H9 (cell line): ENCODE data around the gene KBTBD12. TPM values are rescaled to one million over a fixed set of nuclear protein-coding genes. Genes with fewer than 3 reads are reported as not detected.

Experiments
- DNase-seq: peaks from one replicate; pipeline ENCODE4 v3.0.0-alpha.2; 2017
- H2AFZ ChIP-seq: one replicate; pipeline ENCODE4 v1.6.1; 2013; ENCODE audit warnings: mild to moderate bottlenecking, low read length, control low read depth, moderate library complexity
- H2AK5ac ChIP-seq: 2 replicates; pipeline ENCODE4 v1.6.1; 2013; ENCODE audit warnings: low read length, control low read depth, mixed read lengths; ENCODE audit not compliant: insufficient read length
- H2BK120ac ChIP-seq: one replicate; pipeline ENCODE4 v1.6.1; 2013; ENCODE audit warnings: low read depth, mild to moderate bottlenecking, low read length, control low read depth, inconsistent platforms; ENCODE audit not compliant: poor library complexity, severe bottlenecking
- H2BK12ac ChIP-seq: 2 replicates; pipeline ENCODE4 v1.6.1; 2013; ENCODE audit warnings: low read length, control low read depth, mixed read lengths, low read depth; ENCODE audit not compliant: insufficient read length
- H2BK15ac ChIP-seq: 2 replicates; pipeline ENCODE4 v1.6.1; 2013; ENCODE audit warnings: low read depth, low read length, control low read depth
- H2BK20ac ChIP-seq: one replicate; pipeline ENCODE4 v1.6.1; 2013; ENCODE audit warnings: low read depth, mild to moderate bottlenecking, low read length, control low read depth, inconsistent platforms; ENCODE audit not compliant: poor library complexity, severe bottlenecking
- H2BK5ac ChIP-seq: 2 replicates; pipeline ENCODE4 v1.6.1; 2013; ENCODE audit warnings: low read length, control low read depth, mixed read lengths; ENCODE audit not compliant: insufficient read length
- H3K14ac ChIP-seq: 2 replicates; pipeline ENCODE4 v1.6.1; 2013; ENCODE audit warnings: low read length, control low read depth; ENCODE audit not compliant: insufficient read depth
- H3K18ac ChIP-seq: 2 replicates; pipeline ENCODE4 v1.6.1; 2013; ENCODE audit warnings: low read depth, mild to moderate bottlenecking, mixed read lengths, low read length, control low read depth; ENCODE audit not compliant: insufficient read length
- H3K23ac ChIP-seq: 2 replicates; pipeline ENCODE4 v1.6.1; 2013; ENCODE audit warnings: low read length, control low read depth, mixed read lengths, low read depth; ENCODE audit not compliant: insufficient read length
- H3K23me2 ChIP-seq: 2 replicates; pipeline ENCODE4 v1.6.1; 2013; ENCODE audit warnings: low read depth, mild to moderate bottlenecking, mixed read lengths, low read length, control low read depth; ENCODE audit not compliant: insufficient read length, poor library complexity, severe bottlenecking
- H3K27ac ChIP-seq: 2 replicates; pipeline ENCODE4 v1.5.1; 2013; ENCODE audit warnings: low read length, control low read depth, mixed read lengths, low read depth; ENCODE audit not compliant: insufficient read length
- H3K27me3 ChIP-seq: 2 replicates; pipeline ENCODE4 v1.6.1; 2013; ENCODE audit warnings: low read length, control low read depth, inconsistent platforms; ENCODE audit not compliant: insufficient read depth
- H3K4ac ChIP-seq: 2 replicates; pipeline ENCODE4 v1.6.1; 2013; ENCODE audit warnings: low read depth, mild to moderate bottlenecking, control low read depth, inconsistent platforms, low read length, moderate library complexity
- H3K4me1 ChIP-seq: 2 replicates; pipeline ENCODE4 v1.6.1; 2013; ENCODE audit warnings: low read length, control low read depth, inconsistent platforms; ENCODE audit not compliant: insufficient read depth
- H3K4me2 ChIP-seq: 2 replicates; pipeline ENCODE4 v1.6.1; 2013; ENCODE audit warnings: low read length, control low read depth, mixed read lengths; ENCODE audit not compliant: insufficient read length, insufficient read depth
- H3K56ac ChIP-seq: 2 replicates; pipeline ENCODE4 v1.6.1; 2013; ENCODE audit warnings: low read depth, mild to moderate bottlenecking, mixed read lengths, low read length, control low read depth; ENCODE audit not compliant: insufficient read length
- H3K79me1 ChIP-seq: 2 replicates; pipeline ENCODE4 v1.6.1; 2013; ENCODE audit warnings: low read depth, mild to moderate bottlenecking, moderate library complexity, low read length, control low read depth, inconsistent platforms; ENCODE audit not compliant: insufficient read depth, poor library complexity, severe bottlenecking
- H3K79me2 ChIP-seq: 2 replicates; pipeline ENCODE4 v1.6.1; 2013; ENCODE audit warnings: low read length, control low read depth, inconsistent platforms; ENCODE audit not compliant: insufficient read depth
- H3K9ac ChIP-seq: 2 replicates; pipeline ENCODE4 v1.6.1; 2013; ENCODE audit warnings: low read length, control low read depth, mixed read lengths; ENCODE audit not compliant: insufficient read length; ENCODE audit errors: extremely low read depth
- H3K9me3 ChIP-seq: one replicate; pipeline ENCODE4 v1.6.1; 2013; ENCODE audit warnings: low read depth, low read length, inconsistent platforms; ENCODE audit not compliant: control insufficient read depth
- H3T11ph ChIP-seq: one replicate; pipeline ENCODE4 v1.6.1; 2013; ENCODE audit warnings: mild to moderate bottlenecking, low read length, control low read depth, inconsistent platforms
- H4K20me1 ChIP-seq: one replicate; pipeline ENCODE4 v1.6.1; 2013; ENCODE audit not compliant: control insufficient read depth, insufficient read length, insufficient read depth
- H4K5ac ChIP-seq: 2 replicates; pipeline ENCODE4 v1.6.1; 2013; ENCODE audit warnings: low read depth, mild to moderate bottlenecking, mixed read lengths, low read length, control low read depth; ENCODE audit not compliant: insufficient read length
- H4K8ac ChIP-seq: replicated peaks from 2 replicates; pipeline ENCODE4 v1.6.1; 2013; ENCODE audit warnings: low read length, control low read depth, mixed read lengths, low read depth; ENCODE audit not compliant: insufficient read length
- H4K91ac ChIP-seq: 2 replicates; pipeline ENCODE4 v1.6.1; 2013; ENCODE audit warnings: low read depth, mild to moderate bottlenecking, moderate library complexity, mixed read lengths, low read length, control low read depth; ENCODE audit not compliant: insufficient read length
- H3K27ac Mint-ChIP-seq, 3 experiments: 2 replicates in 2 of 3; 3 replicates in 1 of 3; pipeline ENCODE4 v1.8.0; 2020 to 2021; ENCODE audit warnings: mixed read lengths in 3 of 3, mild to moderate bottlenecking in 1 of 3, moderate library complexity in 1 of 3
- H3K27me3 Mint-ChIP-seq: 2 replicates; pipeline ENCODE4 v1.8.0; 2021; ENCODE audit warnings: low read depth, mild to moderate bottlenecking, moderate library complexity, mixed read lengths
- H3K36me3 Mint-ChIP-seq, 3 experiments: 2 replicates in 2 of 3; 3 replicates in 1 of 3; pipeline ENCODE4 v1.8.0; 2020 to 2021; ENCODE audit warnings: low read depth in 3 of 3, mixed read lengths in 3 of 3; ENCODE audit not compliant: insufficient read depth in 1 of 3
- H3K4me1 Mint-ChIP-seq, 2 experiments: 2 replicates each; pipeline ENCODE4 v1.8.0; 2020; ENCODE audit warnings: mixed read lengths in 2 of 2
- H3K4me3 Mint-ChIP-seq, 2 experiments: 2 replicates in 1 of 2; 3 replicates in 1 of 2; pipeline ENCODE4 v1.8.0; 2020 to 2021; ENCODE audit warnings: mild to moderate bottlenecking in 2 of 2, mixed read lengths in 2 of 2, moderate library complexity in 1 of 2
- H3K9me3 Mint-ChIP-seq, 2 experiments: 2 replicates in 1 of 2; 3 replicates in 1 of 2; pipeline ENCODE4 v1.8.0; 2020; ENCODE audit warnings: mild to moderate bottlenecking in 2 of 2, mixed read lengths in 2 of 2, moderate library complexity in 1 of 2
- WGBS: extraction: QIAGEN DNeasy Blood & Tissue Kit; methylation state at CpG from one replicate; pipeline ENCODE4 v1.1.7; 2013; ENCODE audit warnings: missing lambda C conversion rate, low lambda C conversion rate, mixed read lengths; ENCODE audit not compliant: insufficient read length; ENCODE audit errors: extremely low coverage; 5-methylcytosine and 5-hydroxymethylcytosine counted together
- total RNA-seq: library from RNA; stranded (reverse); gene quantifications from 2 replicates; pipeline ENCODE4 v1.2.1, GENCODE V29; 2021
- TF ChIP-seq, protein P1 (sequence below): fragments of 200-600 bp; sonication (generic); conservative IDR thresholded peaks from 3 replicates; pipeline ENCODE4 v1.8.0; 2021; ENCODE audit warnings: antibody characterized with exemption, mild to moderate bottlenecking

Gene KBTBD12
- total RNA-seq, 1 experiment from 2014 or later = not detected

DNA sequence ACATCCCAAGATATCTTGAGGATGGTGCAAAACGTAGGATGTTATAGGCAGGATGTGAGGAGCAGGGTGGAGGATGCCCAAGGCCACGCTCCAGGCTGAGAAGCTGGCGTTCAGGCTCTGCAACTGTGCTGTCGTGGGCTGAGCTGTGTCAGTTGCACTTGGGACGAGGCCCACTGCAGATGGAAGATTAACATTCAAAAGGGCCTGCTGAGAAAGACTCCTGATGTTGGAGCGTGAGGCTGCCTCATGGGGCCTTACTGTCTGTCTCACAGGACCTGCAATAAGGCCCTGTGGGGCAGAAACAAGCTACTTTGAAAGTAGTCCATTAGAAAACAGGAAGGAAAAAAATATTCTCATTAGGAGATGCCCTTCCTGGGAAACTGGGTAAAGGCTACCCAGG lies 76.6 kb downstream of the KBTBD12 start:
- TF ChIP-seq, protein P1, sequence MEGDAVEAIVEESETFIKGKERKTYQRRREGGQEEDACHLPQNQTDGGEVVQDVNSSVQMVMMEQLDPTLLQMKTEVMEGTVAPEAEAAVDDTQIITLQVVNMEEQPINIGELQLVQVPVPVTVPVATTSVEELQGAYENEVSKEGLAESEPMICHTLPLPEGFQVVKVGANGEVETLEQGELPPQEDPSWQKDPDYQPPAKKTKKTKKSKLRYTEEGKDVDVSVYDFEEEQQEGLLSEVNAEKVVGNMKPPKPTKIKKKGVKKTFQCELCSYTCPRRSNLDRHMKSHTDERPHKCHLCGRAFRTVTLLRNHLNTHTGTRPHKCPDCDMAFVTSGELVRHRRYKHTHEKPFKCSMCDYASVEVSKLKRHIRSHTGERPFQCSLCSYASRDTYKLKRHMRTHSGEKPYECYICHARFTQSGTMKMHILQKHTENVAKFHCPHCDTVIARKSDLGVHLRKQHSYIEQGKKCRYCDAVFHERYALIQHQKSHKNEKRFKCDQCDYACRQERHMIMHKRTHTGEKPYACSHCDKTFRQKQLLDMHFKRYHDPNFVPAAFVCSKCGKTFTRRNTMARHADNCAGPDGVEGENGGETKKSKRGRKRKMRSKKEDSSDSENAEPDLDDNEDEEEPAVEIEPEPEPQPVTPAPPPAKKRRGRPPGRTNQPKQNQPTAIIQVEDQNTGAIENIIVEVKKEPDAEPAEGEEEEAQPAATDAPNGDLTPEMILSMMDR = no peak
- H3K36me3 Mint-ChIP-seq = no peaks in the 10 kb centered on the region; a peak in 1 of 7 replicates
- Histone ChIP-seq H2AK5ac (no peak overlapping the region), H4K91ac (no peak overlapping the region), H3K4me1 (no peaks in the 10 kb centered on the region), H3K4ac (no peak overlapping the region), H3K79me1 (no peaks in the 10 kb centered on the region), H3K56ac (no peak overlapping the region), H3K23ac (no peak overlapping the region), H4K20me1 (no peaks in the 10 kb centered on the region), H4K5ac (no peak overlapping the region), H2BK5ac (no peak overlapping the region), H3K18ac (no peak overlapping the region), H4K8ac (no peak overlapping the region), H3K9ac (no peak overlapping the region), H3K9me3 (no peaks in the 10 kb centered on the region), H3K27ac (no peak overlapping the region), H2BK15ac (no peak overlapping the region), H2BK12ac (no peak overlapping the region), H2BK120ac (no peak overlapping the region), H3K27me3 (no peaks in the 10 kb centered on the region), H2BK20ac (no peak overlapping the region), H3K23me2 (no peaks in the 10 kb centered on the region), H3K4me2 (no peak overlapping the region), H3K14ac (no peak overlapping the region), H2AFZ (no peak overlapping the region), H3K79me2 (no peaks in the 10 kb centered on the region), H3T11ph (no peak overlapping the region)
- DNase-seq = no peak
- peaks cover 74% of the 10 kb centered on the region for H3K27me3 Mint-ChIP-seq
- H3K9me3 Mint-ChIP-seq = no peaks in the 10 kb centered on the region
- peaks cover 4 to 7% of the 10 kb centered on the region in 2 experiments; a peak in 3 of 4 replicates for H3K4me1 Mint-ChIP-seq
- H3K4me3 Mint-ChIP-seq = no peak overlapping the region
- no peak overlapping the region for H3K27ac Mint-ChIP-seq
- no CpG with 5 or more reads among the region's 6 CpGs for WGBS
